ENCODE results near the gene TSPAN5.

GRCh38 chr4:98434816-98435215 lies 223.6 kb downstream of the TSPAN5 start:
- TF ChIP-seq CTCF (conservative IDR thresholded peaks at IDR 0.05) (no peak), ZFX (IDR thresholded peaks at IDR 0.05) (no peak)
